HEK293T (cell line): ENCODE results near the gene GRM6.

ENCODE experiments used
- CTCF ChIA-PET: fragments of 350-600 bp; formaldehyde crosslinking; extraction: SDS; loops from one replicate; lab custom pipeline; 2021; ENCODE audit warnings: antibody characterized with exemption, inconsistent platforms; lab: Yijun Ruan, JAX
- POLR2A ChIA-PET: fragments of 350-600 bp; formaldehyde crosslinking; extraction: SDS; loops from one replicate; lab custom pipeline; 2020; ENCODE audit warnings: antibody characterized with exemption, inconsistent platforms; lab: Yijun Ruan, JAX
- DNase-seq: peaks from one replicate; pipeline ENCODE4 v3.0.0; 2012; ENCODE audit warnings: mixed read lengths; ENCODE audit errors: extremely low spot score
- ARNT ChIP-seq: fragments of 450-650 bp; IDR thresholded peaks from 2 replicates; pipeline ENCODE4 v1.6.1; 2017; ENCODE audit warnings: mild to moderate bottlenecking
- BHLHE40 ChIP-seq: fragments of 450-650 bp; IDR thresholded peaks from 2 replicates; pipeline ENCODE4 v1.6.1; 2016; ENCODE audit warnings: mild to moderate bottlenecking, moderate library complexity, borderline replicate concordance
- CTBP1 ChIP-seq: fragments of 450-650 bp; IDR thresholded peaks from 2 replicates; pipeline ENCODE4 v1.6.1; 2016; ENCODE audit warnings: borderline replicate concordance
- ELF4 ChIP-seq: fragments of 450-650 bp; IDR thresholded peaks from 2 replicates; pipeline ENCODE4 v1.6.1; 2017; ENCODE audit warnings: antibody characterized with exemption
- FOXA1 ChIP-seq: fragments of 450-650 bp; IDR thresholded peaks from 2 replicates; pipeline ENCODE4 v1.6.1; 2016; ENCODE audit warnings: mild to moderate bottlenecking
- FOXK2 ChIP-seq: fragments of 450-650 bp; IDR thresholded peaks from 2 replicates; pipeline ENCODE4 v1.6.1; 2016; ENCODE audit warnings: mild to moderate bottlenecking
- FOXM1 ChIP-seq: fragments of 450-650 bp; IDR thresholded peaks from 2 replicates; pipeline ENCODE4 v1.6.1; 2017; ENCODE audit warnings: mild to moderate bottlenecking, borderline replicate concordance
- HDGF ChIP-seq: fragments of 450-650 bp; IDR thresholded peaks from 2 replicates; pipeline ENCODE4 v1.6.1; 2017; ENCODE audit warnings: antibody characterized with exemption, borderline replicate concordance
- L3MBTL2 ChIP-seq: fragments of 450-650 bp; conservative IDR thresholded peaks from 2 replicates; pipeline ENCODE4 v1.6.1; 2016; ENCODE audit warnings: mild to moderate bottlenecking
- LEF1 ChIP-seq: fragments of 450-650 bp; IDR thresholded peaks from 2 replicates; pipeline ENCODE4 v1.6.1; 2017; ENCODE audit warnings: mild to moderate bottlenecking, borderline replicate concordance
- NFRKB ChIP-seq: fragments of 450-650 bp; IDR thresholded peaks from 2 replicates; pipeline ENCODE4 v1.6.1; 2016; ENCODE audit warnings: mild to moderate bottlenecking, moderate library complexity
- PKNOX1 ChIP-seq: fragments of 450-650 bp; IDR thresholded peaks from 2 replicates; pipeline ENCODE4 v1.6.1; 2016
- SP1 ChIP-seq: fragments of 450-650 bp; IDR thresholded peaks from 2 replicates; pipeline ENCODE4 v1.6.1; 2017
- SUZ12 ChIP-seq: fragments of 450-650 bp; IDR thresholded peaks from 2 replicates; pipeline ENCODE4 v1.6.1; 2016; ENCODE audit warnings: mild to moderate bottlenecking
- TARDBP ChIP-seq: fragments of 450-650 bp; IDR thresholded peaks from 2 replicates; pipeline ENCODE4 v1.6.1; 2016
- ZNF384 ChIP-seq: fragments of 450-650 bp; IDR thresholded peaks from 2 replicates; pipeline ENCODE4 v1.6.1; 2016

The GRM6 gene

DNA sequence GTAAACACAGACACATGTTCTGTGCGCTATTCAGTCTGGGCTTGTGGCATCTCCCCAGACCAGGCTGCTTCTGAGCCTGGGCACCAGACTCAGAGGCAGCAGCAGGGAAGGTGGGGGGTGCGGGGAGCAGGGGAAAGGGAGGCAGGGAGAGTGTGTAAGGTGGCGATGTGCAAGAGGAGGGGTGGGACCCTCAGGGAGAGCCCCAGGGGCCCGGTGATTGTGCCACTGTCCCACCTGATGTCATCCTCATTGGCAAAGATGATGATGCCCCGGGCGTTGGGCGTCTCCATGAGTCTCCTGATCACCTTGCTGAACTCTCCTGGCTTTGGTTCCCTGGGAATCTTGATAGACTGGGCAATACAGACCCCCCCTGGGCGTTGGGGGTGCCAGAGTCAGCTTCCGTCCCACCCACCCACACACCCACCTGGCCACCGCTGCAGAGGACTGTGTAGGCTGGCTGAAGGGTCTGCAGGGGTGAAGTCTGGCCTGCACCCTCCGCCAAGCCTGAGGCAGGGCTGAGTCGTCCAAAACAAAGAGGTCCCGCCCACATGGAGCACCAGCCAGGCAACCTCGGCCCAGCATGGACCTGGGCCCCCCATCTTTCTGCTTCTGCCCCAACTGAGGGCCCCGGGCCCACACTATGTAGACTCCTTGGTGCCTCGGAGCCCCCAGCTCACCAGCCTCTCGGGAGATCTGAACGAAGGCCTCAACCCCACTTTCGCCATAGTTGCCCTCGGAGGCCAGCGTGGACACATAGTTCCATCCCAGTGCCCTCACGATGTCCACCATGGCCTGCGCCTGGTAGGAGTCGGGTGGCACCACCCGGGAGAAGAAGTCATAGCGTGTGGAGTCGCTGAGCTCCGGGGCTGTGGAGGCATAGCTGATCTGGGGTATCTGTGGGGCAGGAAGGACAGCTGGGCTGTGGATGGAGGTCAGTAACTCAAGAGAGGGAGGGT is 3.7 kb downstream of the GRM6 start:
- CTCF ChIA-PET: no interaction called here
- TF ChIP-seq L3MBTL2 (no peak), FOXK2 (no peak), HDGF (no peak), ARNT (no peak), TARDBP (no peak), CTBP1 (no peak), FOXA1 (no peak), LEF1 (no peak), BHLHE40 (no peak), FOXM1 (no peak), SUZ12 (no peak), NFRKB (no peak), PKNOX1 (no peak), ZNF384 (no peak), SP1 (no peak), ELF4 (no peak)
- peak; percentile 3 for DNase-seq
- POLR2A ChIA-PET: no interaction called here

GRCh38 chr5:178990491-178990890 is 4.6 kb downstream of the GRM6 start:
- ChIA-PET CTCF (no interaction called here), POLR2A (no interaction called here)
- no peak for TF ChIP-seq FOXM1
- no peak for TF ChIP-seq NFRKB
- TF ChIP-seq ELF4: no peak
- TF ChIP-seq CTBP1: no peak
- TF ChIP-seq TARDBP: no peak
- DNase-seq: no peak

GRCh38 chr5:178989311-178989710 is 5.8 kb downstream of the GRM6 start:
- ChIA-PET POLR2A (no interaction called here), CTCF (no interaction called here)
- TF ChIP-seq HDGF (no peak), SUZ12 (no peak), FOXK2 (no peak), PKNOX1 (no peak), CTBP1 (no peak), FOXA1 (no peak), NFRKB (no peak), FOXM1 (no peak), ARNT (no peak), LEF1 (no peak), BHLHE40 (no peak), ZNF384 (no peak), ELF4 (no peak), L3MBTL2 (no peak), TARDBP (no peak), SP1 (no peak)
- no peak for DNase-seq

- no peak for DNase-seq
- POLR2A ChIA-PET: no interaction called here
- TF ChIP-seq FOXA1: no peak
- no peak for TF ChIP-seq ZNF384
- TF ChIP-seq FOXM1: no peak
- TF ChIP-seq CTBP1: no peak
- TF ChIP-seq FOXK2: no peak
- TF ChIP-seq SUZ12: no peak
- no peak for TF ChIP-seq ARNT
- no peak for TF ChIP-seq BHLHE40
- no peak for TF ChIP-seq NFRKB
- no peak for TF ChIP-seq PKNOX1
- CTCF ChIA-PET: no interaction called here
Measured at GRCh38 chr5:178988436-178989220, 6.5 kb downstream of the GRM6 start.

DNA sequence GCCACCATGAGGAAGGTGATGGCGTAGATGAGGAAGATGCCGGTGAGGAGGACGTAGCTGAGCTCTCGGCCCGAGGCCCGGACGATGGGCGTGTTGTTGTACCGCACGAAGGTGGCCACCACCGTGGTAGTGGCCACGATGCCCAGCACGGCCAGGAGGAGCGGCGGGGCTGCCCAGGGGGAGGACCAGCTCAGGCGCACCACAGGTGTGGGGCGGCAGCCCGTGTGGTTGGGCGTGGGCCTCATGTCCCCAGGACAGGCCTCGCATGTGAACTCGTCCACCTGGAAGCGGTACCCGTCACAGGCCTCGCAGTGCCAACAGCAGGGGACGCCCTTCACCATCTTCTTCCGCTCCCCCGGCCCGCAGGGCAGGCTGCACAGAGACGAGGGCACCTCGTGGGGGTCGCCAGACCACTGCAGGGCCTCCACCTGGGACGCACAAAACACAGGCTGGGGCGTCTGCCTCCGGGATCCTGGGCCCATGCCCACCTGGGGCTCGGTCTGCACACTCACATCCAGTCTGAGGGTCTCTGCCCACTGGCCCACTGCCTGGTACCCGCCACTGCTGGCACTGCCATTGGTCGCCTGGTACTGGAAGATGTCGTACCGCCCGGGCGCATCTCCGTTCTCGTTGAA is 8.7 kb downstream of the GRM6 start:
- no peak for DNase-seq
- TF ChIP-seq HDGF (no peak), FOXM1 (no peak), FOXA1 (no peak), SP1 (no peak), BHLHE40 (no peak), LEF1 (no peak), TARDBP (no peak), ZNF384 (no peak), CTBP1 (no peak), ELF4 (no peak), SUZ12 (no peak), L3MBTL2 (no peak), FOXK2 (no peak), ARNT (no peak), PKNOX1 (no peak)
- CTCF ChIA-PET: no interaction called here
- POLR2A ChIA-PET: no interaction called here
